Measurements from ENCODE around the gene ATP1A4. TPM values are rescaled to one million over a fixed set of nuclear protein-coding genes. Genes with fewer than 3 reads are reported as not detected.

The ATP1A4 gene
- total and polyA plus RNA-seq, 12 donors, result 0.17 to 0.96 (median 0.46) TPM; not detected in 9

DNA sequence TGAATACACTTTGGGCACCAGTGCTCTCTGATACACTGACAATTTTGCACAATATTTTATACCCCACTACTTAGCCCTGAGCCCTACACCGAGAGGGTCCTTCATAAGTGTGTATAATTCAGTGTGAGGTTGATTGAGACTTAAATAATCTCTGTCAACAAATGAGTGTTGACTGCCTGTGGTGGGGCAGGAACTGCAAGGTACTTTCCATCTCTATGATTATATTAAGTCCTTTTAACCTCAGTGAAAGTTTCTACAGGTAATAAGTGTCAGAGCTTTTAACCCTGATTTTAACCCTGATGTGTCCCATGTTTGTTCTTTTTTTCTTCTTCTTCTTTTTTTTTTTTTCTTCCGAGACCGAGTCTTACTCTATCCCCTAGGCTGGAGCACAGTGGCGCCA, 44.7 kb downstream of the ATP1A4 start:
- no peak for DNase-seq
- no peak for TF ChIP-seq POLR2A (IDR thresholded peaks at IDR 0.05)
- TF ChIP-seq, protein P1, sequence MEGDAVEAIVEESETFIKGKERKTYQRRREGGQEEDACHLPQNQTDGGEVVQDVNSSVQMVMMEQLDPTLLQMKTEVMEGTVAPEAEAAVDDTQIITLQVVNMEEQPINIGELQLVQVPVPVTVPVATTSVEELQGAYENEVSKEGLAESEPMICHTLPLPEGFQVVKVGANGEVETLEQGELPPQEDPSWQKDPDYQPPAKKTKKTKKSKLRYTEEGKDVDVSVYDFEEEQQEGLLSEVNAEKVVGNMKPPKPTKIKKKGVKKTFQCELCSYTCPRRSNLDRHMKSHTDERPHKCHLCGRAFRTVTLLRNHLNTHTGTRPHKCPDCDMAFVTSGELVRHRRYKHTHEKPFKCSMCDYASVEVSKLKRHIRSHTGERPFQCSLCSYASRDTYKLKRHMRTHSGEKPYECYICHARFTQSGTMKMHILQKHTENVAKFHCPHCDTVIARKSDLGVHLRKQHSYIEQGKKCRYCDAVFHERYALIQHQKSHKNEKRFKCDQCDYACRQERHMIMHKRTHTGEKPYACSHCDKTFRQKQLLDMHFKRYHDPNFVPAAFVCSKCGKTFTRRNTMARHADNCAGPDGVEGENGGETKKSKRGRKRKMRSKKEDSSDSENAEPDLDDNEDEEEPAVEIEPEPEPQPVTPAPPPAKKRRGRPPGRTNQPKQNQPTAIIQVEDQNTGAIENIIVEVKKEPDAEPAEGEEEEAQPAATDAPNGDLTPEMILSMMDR (IDR thresholded peaks at IDR 0.05), result no peak
- Histone ChIP-seq H3K36me3 (replicated peaks in 1 of 2) (no peaks in the 10 kb centered on the region), H3K9me3 (replicated peaks in 1 of 3) (no peaks in the 10 kb centered on the region), H3K27ac (no peak overlapping the region), H3K27me3 (no peaks in the 10 kb centered on the region), H3K4me1 (replicated peaks in 1 of 2) (peaks cover 7 to 9% of the 10 kb centered on the region in 2 donors), H3K4me3 (no peak overlapping the region)
- WGBS, 4 donors, result 85 to 88% (median 87%) methylated on average over 4 of the region's 4 CpGs
- intact Hi-C loops (cut with DNase I), result loop anchor here (10.0 kb wide), 3 partner anchors 49 to 179 kb away; no protein-coding TSS in a partner anchor

DNA sequence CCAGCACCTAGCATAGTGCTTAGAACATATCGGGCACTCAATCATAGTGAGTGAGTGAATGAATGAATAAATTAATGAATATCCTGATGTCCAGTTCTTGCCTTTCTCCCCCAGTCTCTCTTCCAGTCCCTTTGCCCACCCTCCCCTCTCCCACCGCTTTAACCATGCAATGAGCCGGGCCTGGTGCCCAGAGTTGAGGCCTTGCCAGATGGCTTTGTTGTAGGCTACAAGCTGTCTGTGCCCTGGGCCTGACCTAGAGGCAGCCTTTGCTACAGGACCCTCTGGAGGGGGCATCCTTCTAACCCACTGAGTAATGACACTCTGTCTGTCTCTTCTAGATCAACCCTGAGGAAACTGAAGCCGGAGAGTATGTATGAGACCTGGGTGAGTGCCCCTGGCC, 45.8 kb downstream of the ATP1A4 start:
- H3K4me1 ChIP-seq (replicated peaks in 1 of 2), result peaks cover 7 to 9% of the 10 kb centered on the region in 2 donors
- no peak overlapping the region for H3K4me3 ChIP-seq
- DNase-seq, result no peak
- TF ChIP-seq POLR2A (IDR thresholded peaks at IDR 0.05), result no peak
- TF ChIP-seq, protein P1 (IDR thresholded peaks at IDR 0.05), result no peak
- H3K9me3 ChIP-seq (replicated peaks in 1 of 3), result no peaks in the 10 kb centered on the region
- intact Hi-C loops (cut with DNase I), result loop anchor here (10.0 kb wide), 3 partner anchors 48 to 178 kb away; no protein-coding TSS in a partner anchor
- H3K27me3 ChIP-seq, result no peaks in the 10 kb centered on the region
- 89 to 98% (median 94%) methylated on average over 3 to 4 of the region's 4 CpGs for WGBS, 4 donors
- no peak overlapping the region for H3K27ac ChIP-seq
- no peaks in the 10 kb centered on the region for H3K36me3 ChIP-seq (replicated peaks in 1 of 2)

DNA sequence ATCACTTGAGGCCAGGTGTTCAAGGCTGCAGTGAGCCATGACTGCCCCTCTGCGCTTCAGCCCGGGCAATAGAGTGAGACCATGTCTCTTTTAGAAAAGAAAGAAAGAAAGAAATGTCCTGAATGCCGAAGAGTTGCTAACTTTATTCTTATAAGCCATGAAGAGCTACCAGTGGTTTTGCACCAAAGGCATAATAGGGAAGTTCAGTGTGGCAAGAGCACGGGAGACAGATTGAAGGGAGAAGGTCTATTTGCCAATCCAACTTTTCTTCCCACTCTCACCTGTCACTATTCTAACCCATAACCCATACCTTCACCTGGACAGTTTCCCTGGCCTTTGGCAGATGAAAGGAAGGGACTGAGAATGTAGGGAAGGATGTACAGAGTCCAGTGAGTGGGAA, 49.4 kb downstream of the ATP1A4 start:
- no peak for DNase-seq
- 84 to 92% (median 90%) methylated on average over 4 of the region's 4 CpGs for WGBS, 4 donors
- Histone ChIP-seq H3K27me3 (no peaks in the 10 kb centered on the region), H3K9me3 (replicated peaks in 1 of 3) (no peaks in the 10 kb centered on the region), H3K4me3 (no peak overlapping the region), H3K27ac (no peak overlapping the region), H3K36me3 (replicated peaks in 1 of 2) (no peaks in the 10 kb centered on the region), H3K4me1 (replicated peaks in 1 of 2) (peaks cover under 1 to 5% of the 10 kb centered on the region in 2 donors)
- intact Hi-C loops (cut with DNase I), result no loop called here
- TF ChIP-seq POLR2A (IDR thresholded peaks at IDR 0.05), result no peak
- TF ChIP-seq, protein P1 (IDR thresholded peaks at IDR 0.05), result no peak

DNA sequence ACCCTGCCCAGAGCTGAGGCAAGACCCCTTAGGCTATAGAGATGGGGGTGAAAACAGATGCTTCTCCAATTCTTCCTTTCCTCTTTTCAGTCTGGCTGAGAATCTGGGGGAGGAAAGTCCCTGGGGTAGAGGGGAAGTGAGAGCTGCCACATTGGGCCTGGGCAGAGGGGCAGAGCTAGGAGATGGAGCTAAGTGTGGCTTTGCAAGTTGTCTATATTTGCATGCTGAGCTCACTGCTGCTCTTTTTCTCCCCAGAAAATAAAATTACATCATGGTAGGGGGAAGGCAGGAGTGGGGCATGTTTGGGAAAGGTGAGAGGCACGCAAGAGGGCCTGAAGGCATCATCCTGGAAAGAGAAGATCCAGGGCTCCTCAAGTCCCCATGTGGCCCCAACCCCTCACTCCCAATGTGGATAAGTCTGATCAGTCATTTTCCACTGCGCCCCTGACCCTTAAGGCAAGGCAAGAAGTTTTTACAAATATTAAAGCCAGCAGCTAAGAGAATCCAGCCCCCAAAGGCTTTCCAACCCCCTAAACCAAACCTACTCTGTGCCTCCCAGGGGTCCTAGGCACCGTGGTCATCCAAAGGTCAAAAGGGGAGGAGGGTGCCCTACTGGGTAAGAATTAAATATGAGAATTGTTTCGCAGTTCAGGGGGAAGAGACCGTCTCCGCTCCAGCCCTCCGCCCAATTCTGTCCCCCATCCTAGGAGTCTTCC, 53.3 kb downstream of the ATP1A4 start:
- H3K4me1 ChIP-seq (replicated peaks in 1 of 2), result peaks cover 9 to 43% of the 10 kb centered on the region in 2 donors
- H3K27ac ChIP-seq, result peak overlapping the region in 3 of 5 donors; percentile 78 to 96 (median 94)
- peaks cover 0 to 3% of the 10 kb centered on the region in 2 donors for H3K36me3 ChIP-seq (replicated peaks in 1 of 2)
- no peak for TF ChIP-seq POLR2A (IDR thresholded peaks at IDR 0.05)
- TF ChIP-seq, protein P1 (IDR thresholded peaks at IDR 0.05), result no peak
- H3K9me3 ChIP-seq (replicated peaks in 1 of 3), result no peaks in the 10 kb centered on the region
- intact Hi-C loops (cut with DNase I), result loop anchor here in 1 of 2 donors (5.0 kb wide), 1 partner anchor 53 kb away; no protein-coding TSS in a partner anchor
- no peaks in the 10 kb centered on the region for H3K27me3 ChIP-seq
- no peak for DNase-seq
- H3K4me3 ChIP-seq, result peak overlapping the region in 2 of 4 donors; percentile 74 to 85
- WGBS, 4 donors, result 19 to 29% (median 22%) methylated on average over 7 of the region's 7 CpGs
